ENCODE results near the gene GNG12. TPM values are rescaled to one million over a fixed set of nuclear protein-coding genes. Genes with fewer than 3 reads are reported as not detected.

The GNG12 gene
- total and polyA plus RNA-seq, 9 of the 15 experiments (the other 6 are each of a cell fraction or from before 2014, with no cell fraction given): 2.6 to 6.0 (median 4.1) TPM

DNA sequence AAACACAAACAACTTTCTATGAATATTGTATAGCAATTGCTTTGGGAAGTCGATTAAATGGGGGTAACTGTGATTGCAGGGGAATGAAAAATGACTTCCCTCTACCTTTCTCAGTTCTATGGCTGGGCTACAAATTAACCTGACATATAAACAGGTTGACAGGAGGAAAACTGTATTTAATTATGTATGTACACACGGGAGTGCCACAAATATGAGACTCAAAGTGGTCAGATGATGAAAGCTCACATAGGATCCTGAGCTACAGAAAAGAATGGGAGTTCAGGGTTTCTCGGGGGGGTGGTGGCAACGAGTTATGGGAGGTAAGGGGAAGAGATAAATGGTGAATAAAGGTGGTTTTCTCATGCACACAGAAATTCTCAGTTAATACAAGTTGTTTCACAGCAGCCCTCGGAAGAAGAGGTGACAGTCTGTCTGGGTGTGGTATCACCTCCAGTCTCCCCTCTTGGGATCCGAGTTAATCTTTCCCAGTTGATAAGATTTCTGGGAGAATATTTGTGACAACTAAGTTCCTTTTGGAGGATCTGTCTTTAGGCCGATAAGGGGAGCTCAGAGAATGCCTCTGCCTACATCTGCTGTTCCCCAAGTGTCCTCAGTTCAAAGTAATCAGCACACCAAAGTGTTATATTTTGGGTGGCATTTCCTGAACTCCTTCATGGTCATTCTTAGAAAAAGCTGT is 122.0 kb downstream of the GNG12 start (continued):
- TF ChIP-seq, protein P1, sequence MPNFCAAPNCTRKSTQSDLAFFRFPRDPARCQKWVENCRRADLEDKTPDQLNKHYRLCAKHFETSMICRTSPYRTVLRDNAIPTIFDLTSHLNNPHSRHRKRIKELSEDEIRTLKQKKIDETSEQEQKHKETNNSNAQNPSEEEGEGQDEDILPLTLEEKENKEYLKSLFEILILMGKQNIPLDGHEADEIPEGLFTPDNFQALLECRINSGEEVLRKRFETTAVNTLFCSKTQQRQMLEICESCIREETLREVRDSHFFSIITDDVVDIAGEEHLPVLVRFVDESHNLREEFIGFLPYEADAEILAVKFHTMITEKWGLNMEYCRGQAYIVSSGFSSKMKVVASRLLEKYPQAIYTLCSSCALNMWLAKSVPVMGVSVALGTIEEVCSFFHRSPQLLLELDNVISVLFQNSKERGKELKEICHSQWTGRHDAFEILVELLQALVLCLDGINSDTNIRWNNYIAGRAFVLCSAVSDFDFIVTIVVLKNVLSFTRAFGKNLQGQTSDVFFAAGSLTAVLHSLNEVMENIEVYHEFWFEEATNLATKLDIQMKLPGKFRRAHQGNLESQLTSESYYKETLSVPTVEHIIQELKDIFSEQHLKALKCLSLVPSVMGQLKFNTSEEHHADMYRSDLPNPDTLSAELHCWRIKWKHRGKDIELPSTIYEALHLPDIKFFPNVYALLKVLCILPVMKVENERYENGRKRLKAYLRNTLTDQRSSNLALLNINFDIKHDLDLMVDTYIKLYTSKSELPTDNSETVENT (CRISPR knock-in tag; IDR thresholded peaks at IDR 0.05): no peak
- peak; percentile 9 for TF ChIP-seq MEIS2 (IDR thresholded peaks at IDR 0.05; ENCODE audit: partially characterized antibody)
- no peak for TF ChIP-seq ZNF197 (CRISPR knock-in tag; IDR thresholded peaks at IDR 0.05; ENCODE audit: low read depth)
- TF ChIP-seq CTCF (IDR thresholded peaks at IDR 0.05 in 2 of 3, conservative IDR thresholded peaks at IDR 0.05 in 1 of 3; ENCODE audit: insufficient read depth in 2 of 3, low read depth in 1 of 3, low read length in 3 of 3): peak in 1 of 3 experiments; percentile 14; a peak in 1 of 6 replicates
- peak; percentile 92; the same call in 1 of the 2 replicates for TF ChIP-seq CC2D1A (IDR thresholded peaks at IDR 0.05)
- no peak for TF ChIP-seq KLF6 (CRISPR knock-in tag; IDR thresholded peaks at IDR 0.05; ENCODE audit: borderline replicate concordance)
- TF ChIP-seq ZNF253 (CRISPR knock-in tag; conservative IDR thresholded peaks at IDR 0.05): no peak
- no peak for TF ChIP-seq IRF2 (CRISPR knock-in tag; IDR thresholded peaks at IDR 0.05)
- TF ChIP-seq MTF1 (CRISPR knock-in tag; IDR thresholded peaks at IDR 0.05; ENCODE audit: borderline replicate concordance): no peak
- no peak for TF ChIP-seq MAFF (IDR thresholded peaks at IDR 0.05; ENCODE audit: low read length)
- no peak for TF ChIP-seq ZNF12 (CRISPR knock-in tag; IDR thresholded peaks at IDR 0.05)
- TF ChIP-seq ESRRA (IDR thresholded peaks at IDR 0.05; ENCODE audit: borderline replicate concordance, low read depth): no peak
- no peak for TF ChIP-seq MXI1 (IDR thresholded peaks at IDR 0.05; ENCODE audit: low read depth, low read length)
- TF ChIP-seq RBFOX2 (IDR thresholded peaks at IDR 0.05; ENCODE audit: low read depth, low read length): no peak
- no peak for TF ChIP-seq KLF1 (tag; IDR thresholded peaks at IDR 0.05)
- TF ChIP-seq KAT2B (IDR thresholded peaks at IDR 0.05; ENCODE audit: low read depth, low read length): no peak
- no peak for TF ChIP-seq GMEB1 (CRISPR knock-in tag; IDR thresholded peaks at IDR 0.05)
- peak; percentile 66; the same call in 1 of the 2 replicates for TF ChIP-seq STAT5A (IDR thresholded peaks at IDR 0.05; ENCODE audit: borderline replicate concordance, low read length)
- TF ChIP-seq ZNF764 (CRISPR knock-in tag; IDR thresholded peaks at IDR 0.05; ENCODE audit: low read depth): no peak
- TF ChIP-seq JUND (IDR thresholded peaks at IDR 0.05; ENCODE audit: borderline replicate concordance, low read depth, low read length): peak; percentile 36; the same call in 1 of the 2 replicates
- 0 out of 3 replicates have a peak, but pooled peaks have one; percentile 27 for TF ChIP-seq JUND (tag; IDR thresholded peaks at IDR 0.05; ENCODE audit: borderline replicate concordance, low read depth, low read length)
- peak in 1 of 2 experiments; percentile 93; a peak in 2 of 4 replicates for TF ChIP-seq FOXK2 (conservative IDR thresholded peaks at IDR 0.05 in 1 of 2, IDR thresholded peaks at IDR 0.05 in 1 of 2; ENCODE audit: low read depth in 2 of 2)
- TF ChIP-seq SMAD4 (CRISPR knock-in tag; conservative IDR thresholded peaks at IDR 0.05): peak; percentile 55
- TF ChIP-seq CBFA2T3 (IDR thresholded peaks at IDR 0.05): peak; percentile 83

Data from K562 (cell line).